Inferior parietal cortex (tissue), 1 donor: Measurements from ENCODE around the gene KLK15.

Experiments used
- DNase-seq: peaks from one replicate; pipeline ENCODE4 v3.0.0-alpha.2; 2016; ENCODE audit errors: extremely low spot score

The KLK15 gene

GRCh38 chr19:50843701-50844221, 10.4 kb upstream of the KLK15 start:
- no peak for DNase-seq

GRCh38 chr19:50843205-50843604, 9.8 kb upstream of the KLK15 start:
- DNase-seq, result no peak

DNA sequence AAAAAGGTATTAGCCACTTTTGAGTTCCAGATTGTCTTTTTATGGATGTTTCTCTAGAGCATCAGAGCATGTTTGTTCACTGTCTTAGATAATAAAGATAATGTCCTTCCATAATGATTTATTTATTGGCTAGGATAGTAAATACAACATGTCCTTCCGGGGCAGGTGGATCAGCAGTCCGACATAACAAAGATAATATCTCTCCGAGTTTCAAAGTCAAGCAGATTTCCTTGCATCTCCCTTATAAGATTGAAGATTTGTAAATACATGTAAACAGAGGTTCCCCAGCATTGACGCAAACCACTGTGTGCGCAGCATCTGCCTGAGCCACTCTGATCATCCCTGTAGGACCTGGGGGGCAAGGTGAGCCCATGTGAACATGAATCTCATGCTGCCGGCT, 8.8 kb upstream of the KLK15 start:
- no peak for DNase-seq

DNA sequence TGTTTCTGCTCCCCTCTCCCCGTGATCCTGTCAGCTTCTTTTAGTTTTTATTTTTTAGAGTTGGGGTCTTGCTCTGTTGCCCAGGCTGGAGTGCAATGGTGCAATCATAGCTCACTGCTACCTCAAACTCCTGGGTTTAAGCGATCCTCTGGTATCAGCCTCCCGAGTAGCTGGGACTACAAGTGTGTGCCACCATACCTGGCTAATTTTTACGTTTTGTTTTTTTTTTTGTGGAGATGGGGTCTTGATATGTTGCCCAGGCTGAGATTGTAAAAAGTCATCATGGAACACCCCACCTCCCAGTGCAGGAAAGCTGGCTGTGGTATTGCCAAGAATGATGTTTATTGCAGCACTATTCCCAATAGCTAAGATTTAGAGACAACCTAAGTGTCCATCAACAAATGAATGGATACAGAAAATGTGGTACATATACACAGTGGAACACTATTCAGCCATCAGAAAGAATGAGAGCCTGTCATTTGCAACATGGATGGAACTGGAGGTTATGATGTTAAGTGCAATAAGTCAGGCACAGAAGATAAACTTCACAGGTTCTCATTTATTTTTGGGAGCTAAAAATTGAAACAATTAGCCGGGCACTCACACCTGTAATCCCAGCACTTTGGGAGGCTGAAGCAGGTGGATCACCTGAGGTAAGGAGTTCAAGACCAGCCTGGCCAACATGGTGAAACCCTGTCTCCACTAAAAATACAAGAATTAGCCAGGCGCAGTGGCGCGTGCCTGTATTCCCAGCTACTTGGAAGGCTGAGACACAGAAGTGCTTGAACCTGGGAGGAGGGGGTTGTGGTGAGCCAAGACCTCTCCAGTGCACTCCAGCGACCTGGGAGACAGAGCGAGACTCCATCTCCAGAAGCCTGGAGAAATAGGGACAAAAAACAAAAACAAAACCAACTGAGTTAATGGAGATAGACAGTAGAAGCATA, 6.6 kb upstream of the KLK15 start:
- DNase-seq, result no peak

- no peak for DNase-seq
Observed at GRCh38 chr19:50838239-50838638, 4.9 kb upstream of the KLK15 start.

GRCh38 chr19:50837300-50837699, 3.9 kb upstream of the KLK15 start:
- DNase-seq, result no peak

GRCh38 chr19:50836543-50837195, 3.3 kb upstream of the KLK15 start:
- DNase-seq, result no peak

DNA sequence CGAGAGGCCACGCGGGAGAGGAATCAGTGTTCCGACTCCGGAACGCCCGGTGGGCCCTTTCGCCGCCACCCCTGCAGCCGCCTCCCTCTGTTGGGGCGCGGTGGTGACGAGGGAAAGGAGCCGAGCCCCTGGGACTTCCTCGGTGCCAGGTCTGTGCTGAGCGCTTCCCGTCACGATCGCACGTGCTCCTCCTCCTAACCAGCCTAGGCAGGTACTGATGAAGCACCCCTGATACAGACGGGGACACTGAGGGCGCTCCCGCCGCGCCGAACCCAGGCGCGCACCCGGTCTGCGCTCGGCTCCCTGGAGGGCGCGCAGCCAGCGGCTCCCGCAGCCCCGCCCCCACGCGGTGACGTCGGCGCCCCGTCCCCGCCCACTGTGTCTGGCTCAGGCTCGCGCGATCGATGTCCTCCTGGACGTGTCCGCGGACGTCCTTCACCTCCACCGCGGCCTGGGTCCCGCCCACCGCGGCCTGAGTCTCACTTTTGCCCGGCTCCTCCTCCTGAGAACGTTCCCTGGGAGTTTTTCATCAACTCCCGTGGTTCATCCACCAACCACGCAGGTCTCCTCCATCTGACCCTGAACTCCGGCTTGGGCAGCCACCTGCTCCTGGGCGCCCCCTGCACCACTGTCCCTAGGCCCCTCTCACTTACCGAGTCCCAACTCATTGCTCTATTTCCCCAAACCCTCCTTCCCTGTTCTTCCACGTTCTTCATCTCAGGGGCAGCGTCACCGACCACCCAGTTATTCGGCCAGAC, 2.6 kb upstream of the KLK15 start:
- peak; percentile 39 for DNase-seq

DNA sequence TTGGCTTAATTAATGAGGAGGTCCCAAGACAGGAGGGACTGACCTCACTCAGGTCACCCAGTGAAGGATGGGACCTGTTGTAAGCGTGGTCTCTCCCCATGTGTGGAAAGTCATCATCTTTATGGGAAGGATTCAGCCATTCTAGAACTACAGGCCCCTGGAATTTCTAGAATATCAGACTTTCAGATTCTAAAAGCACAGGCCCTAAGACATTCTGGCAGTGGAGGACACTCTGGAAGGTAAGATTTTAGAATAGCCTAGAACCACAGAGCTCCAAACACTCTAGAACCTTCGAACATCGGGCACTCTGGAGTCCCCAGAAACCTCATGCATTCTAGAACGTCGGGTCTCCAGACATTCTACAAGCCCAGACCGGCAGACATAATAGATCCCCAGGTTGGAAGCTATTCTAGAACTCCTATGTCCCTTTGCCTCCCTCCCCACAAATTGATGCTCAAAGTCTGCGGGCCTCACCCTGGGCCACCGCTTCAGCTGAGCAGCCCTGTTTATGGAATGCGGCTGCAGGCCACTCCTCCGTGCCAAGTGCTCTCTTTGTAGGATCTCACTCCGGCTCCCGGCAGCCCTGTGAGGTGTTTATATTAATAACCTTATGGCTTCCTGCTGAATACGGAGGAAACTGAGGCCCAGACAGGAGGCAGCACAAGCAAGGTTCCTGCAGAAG, 1.9 kb upstream of the KLK15 start:
- peak; percentile 1 for DNase-seq

DNA sequence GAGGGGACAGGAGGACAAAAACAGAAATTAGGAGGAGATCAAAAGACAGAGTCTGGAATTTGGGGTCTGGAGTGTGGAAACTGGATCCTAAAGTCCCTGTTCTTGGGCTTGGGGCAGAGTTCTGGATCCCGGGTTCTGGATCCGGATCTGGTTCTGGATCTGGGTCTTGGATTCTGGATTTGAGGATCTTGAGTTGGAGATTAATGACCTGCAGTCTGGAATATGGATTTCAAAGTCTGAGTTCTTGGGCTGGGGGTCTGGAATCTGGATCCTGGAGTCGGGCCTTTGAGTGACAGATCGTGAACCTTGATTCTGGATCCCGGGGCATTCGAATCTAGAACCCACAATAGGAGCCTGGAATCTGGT, 411 bp upstream of the KLK15 start:
- no peak for DNase-seq

DNA sequence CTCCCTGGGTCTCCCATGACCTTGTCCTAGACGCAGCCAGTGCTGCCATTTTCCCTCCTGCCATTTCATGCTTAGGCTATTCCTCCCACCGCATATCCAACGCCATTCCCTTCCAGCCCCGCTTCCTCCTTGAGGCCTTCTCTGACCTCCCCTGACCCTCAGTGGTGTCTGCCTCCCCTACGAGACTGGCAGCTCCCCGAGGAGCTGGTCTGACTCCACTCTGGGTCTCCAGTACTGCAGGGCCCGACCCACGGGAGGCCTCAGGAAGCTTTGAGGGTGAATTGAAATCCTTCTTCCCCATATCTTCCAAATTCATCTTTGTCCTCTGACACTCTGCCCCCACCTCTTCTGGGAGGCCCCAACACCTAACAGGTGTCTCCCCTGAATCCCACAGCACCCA, 708 bp downstream of the KLK15 start:
- no peak for DNase-seq

DNA sequence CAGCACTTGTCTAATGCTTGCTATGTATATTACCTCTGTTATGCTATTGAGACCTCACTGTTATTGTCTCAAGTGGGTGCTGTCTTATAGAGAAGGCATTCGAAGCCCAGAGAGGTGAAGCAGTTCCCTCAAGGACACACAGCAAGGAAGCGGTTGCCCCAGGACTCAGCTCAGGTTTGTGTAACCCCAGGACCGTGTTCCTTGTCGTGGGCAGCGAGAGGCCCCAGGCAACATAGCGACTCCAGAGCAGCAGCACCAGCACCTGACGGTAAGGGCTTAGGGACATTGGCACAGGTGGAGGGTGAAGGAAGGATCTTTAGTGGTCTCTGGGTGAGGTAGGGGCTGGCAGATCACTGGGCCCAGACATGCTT, 2.4 kb downstream of the KLK15 start:
- no peak for DNase-seq

- no peak for DNase-seq
Observed at GRCh38 chr19:50830266-50831025, 2.9 kb downstream of the KLK15 start.

DNA sequence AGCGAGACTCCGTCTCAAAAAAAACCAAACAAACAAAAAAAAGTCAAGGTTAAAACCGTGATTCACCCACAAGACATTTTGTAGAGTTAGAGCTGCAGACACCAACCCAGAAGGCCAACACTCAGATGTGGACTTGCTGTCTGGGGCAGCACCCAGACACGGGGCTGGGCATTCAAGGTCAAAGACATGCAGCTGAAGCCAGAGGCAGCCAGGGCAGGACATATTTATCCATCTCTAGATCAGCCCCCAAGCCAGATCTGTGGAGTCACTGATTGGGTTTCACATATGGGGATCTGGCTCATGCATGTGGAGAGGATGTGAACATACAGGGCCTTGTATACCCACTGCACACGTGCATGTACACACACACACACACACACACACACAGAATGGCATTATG, 3.6 kb downstream of the KLK15 start:
- DNase-seq, result no peak

GRCh38 chr19:50827476-50827875, 5.9 kb downstream of the KLK15 start:
- DNase-seq, result no peak

GRCh38 chr19:50826492-50827240, 6.7 kb downstream of the KLK15 start:
- no peak for DNase-seq

DNA sequence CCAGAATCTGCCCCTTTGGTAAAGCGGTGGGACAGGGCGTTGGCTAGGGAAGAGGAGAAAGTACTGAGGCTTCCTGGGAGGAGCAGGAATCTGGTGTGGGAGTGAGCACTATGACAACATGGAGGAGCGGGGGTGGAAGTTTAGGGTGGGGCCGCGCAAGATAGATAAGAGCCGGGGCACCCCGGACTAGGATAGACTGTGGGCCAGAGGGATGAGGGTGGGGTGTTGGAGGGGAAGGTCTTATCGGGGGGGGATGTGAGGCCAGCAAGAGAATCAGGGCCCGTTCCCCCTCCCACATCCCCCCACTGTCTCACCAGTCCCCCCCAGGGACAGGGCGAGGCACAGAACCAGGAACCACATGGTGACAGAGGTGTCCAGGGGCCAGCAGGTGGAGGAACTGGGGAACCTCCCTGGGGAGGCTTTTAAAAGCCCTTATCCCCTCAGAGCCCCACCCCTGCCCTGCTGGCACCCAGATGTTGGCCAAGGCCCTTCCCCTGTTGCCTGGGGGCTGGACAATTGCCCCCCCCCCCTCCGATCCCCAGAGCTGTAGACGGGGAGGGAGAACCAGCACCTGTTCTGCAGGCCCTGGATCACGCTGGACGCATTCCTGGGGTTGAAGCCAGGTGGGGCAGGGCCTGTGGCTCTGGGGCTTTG, 9.9 kb downstream of the KLK15 start, which contains the start of gene KLK1:
KLK1 (minus strand) TSS at position 399 of the 654 bp plus-strand sequence; CDS start at position 360, 39 bp downstream.
- no peak for DNase-seq

DNA sequence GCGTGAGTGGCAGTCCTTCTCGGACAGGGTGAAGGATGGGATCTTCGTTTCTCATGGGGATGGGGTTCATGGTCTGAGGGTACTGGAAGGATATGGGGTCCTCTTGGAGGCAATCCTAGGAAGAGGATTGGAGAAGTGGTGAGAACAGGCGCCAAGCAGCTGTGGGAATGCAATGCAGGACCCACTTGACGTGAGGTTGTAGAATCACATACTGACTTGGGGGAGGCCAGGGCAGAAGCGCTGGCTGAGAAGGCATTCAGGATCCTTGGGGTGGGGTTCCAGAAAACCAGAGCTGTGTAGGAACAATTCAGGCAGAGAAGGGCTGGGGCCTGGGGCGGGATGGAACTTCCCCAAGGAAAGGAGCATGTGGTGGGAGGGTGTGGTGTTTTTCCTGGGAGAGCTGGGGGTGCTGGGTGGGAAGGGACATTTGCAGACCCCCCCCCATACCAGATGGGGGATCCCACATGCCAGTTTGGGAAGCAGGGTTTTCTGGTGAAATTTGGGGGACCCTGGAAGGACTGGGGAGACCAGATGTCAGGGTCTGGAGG, 10.6 kb downstream of the KLK15 start:
- no peak for DNase-seq

- DNase-seq, result no peak
Observed at GRCh38 chr19:50821622-50822021, 11.8 kb downstream of the KLK15 start.
